Stomach (tissue), 9 donors: ENCODE measurements around the gene TANGO2. TPM values are rescaled to one million over a fixed set of nuclear protein-coding genes. Genes with fewer than 3 reads are reported as not detected.

Experiments
- DNase-seq, 2 donors: peaks; one replicate each; pipeline versions ENCODE4 v3.0.0 to v3.0.0-alpha.2; 2013 to 2019
- H3K27ac ChIP-seq, 5 donors: fragments of 200-600 bp in 4 of 5; sonication (generic) in 4 of 5; one replicate each; pipeline ENCODE4 v1.5.1; 2013 to 2019; ENCODE audit warnings: mild to moderate bottlenecking in 1 of 5, moderate library complexity in 1 of 5
- H3K27me3 ChIP-seq, 3 donors: fragments of 200-600 bp; sonication (generic); one replicate each; pipeline ENCODE4 v1.5.1; 2017 to 2019; ENCODE audit warnings: mixed run types in 1 of 3
- H3K36me3 ChIP-seq, 4 donors: fragments of 200-600 bp; sonication (generic); 1 replicate in 3 of 4; 2 replicates in 1 of 4; pipeline ENCODE4 v1.5.1; 2016 to 2019
- H3K4me1 ChIP-seq, 4 donors: fragments of 200-600 bp; sonication (generic); one replicate each; pipeline ENCODE4 v1.5.1; 2016 to 2019
- H3K4me3 ChIP-seq, 4 donors: fragments of 200-600 bp; sonication (generic) in 3 of 4; one replicate each; pipeline ENCODE4 v1.5.1; 2016 to 2019; ENCODE audit warnings: mild to moderate bottlenecking in 1 of 4
- H3K9me3 ChIP-seq, 4 donors: fragments of 200-600 bp; sonication (generic); one replicate each; pipeline ENCODE4 v1.5.1; 2016 to 2019
- EP300 ChIP-seq: sonication (generic); formaldehyde crosslinking; IDR thresholded peaks from one replicate; pipeline ENCODE4 v1.6.1; 2017; ENCODE audit warnings: antibody characterized with exemption
- POLR2A ChIP-seq, 4 donors: fragments of 450-650 bp; IDR thresholded peaks; one replicate each; pipeline ENCODE4 v1.6.1; 2016; ENCODE audit warnings: antibody characterized with exemption in 4 of 4, control low read depth in 2 of 4, mild to moderate bottlenecking in 1 of 4, moderate library complexity in 1 of 4
- POLR2AphosphoS5 ChIP-seq, 3 donors: sonication (generic); formaldehyde crosslinking; IDR thresholded peaks; one replicate each; pipeline ENCODE4 v1.6.1; 2016; ENCODE audit warnings: antibody characterized with exemption in 3 of 3
- WGBS, 5 donors: extraction: QIAGEN DNeasy Blood & Tissue Kit in 3 of 5; methylation state at CpG; one replicate each; pipeline versions ENCODE4 v1.1.5 to v1.1.7; 2013 to 2018; 5-methylcytosine and 5-hydroxymethylcytosine counted together
- intact Hi-C: fragments of 100-400 bp; cut with DNase I; formaldehyde crosslinking; loops from one replicate; pipeline ENCODE4 v1.15.1; 2023; ENCODE audit warnings: low total_unique reads
- polyA plus RNA-seq, 3 donors: library from polyadenylated mRNA; stranded (reverse); fragments of 200-250 nt; gene quantifications; one replicate each; pipeline ENCODE4 v1.2.3, GENCODE V29; 2013
- total RNA-seq, 5 donors: library from RNA; depleted of rRNA; stranded (reverse); fragments of >200 nt; gene quantifications; one replicate each; pipeline versions ENCODE4 v1.1.0 to v1.2.3, GENCODE V29; 2014 to 2016
- TF ChIP-seq, protein P1 (sequence below), 7 experiments: fragments of 450-650 bp in 4 of 7; fragments of 200-600 bp in 3 of 7; sonication (generic) in 3 of 7; IDR thresholded peaks; one replicate each; pipeline ENCODE4 v1.5.1; 2016 to 2019; ENCODE audit warnings: antibody characterized with exemption in 7 of 7, control low read depth in 2 of 7, mild to moderate bottlenecking in 1 of 7
- donor health status: healthy with polysubstance abuse.
- donor health status: Bipolar disorder and iron deficiency.
- donor health status: healthy.

Gene TANGO2
- total and polyA plus RNA-seq, 8 donors: 13.8 to 38.8 (median 26.6) TPM

DNA sequence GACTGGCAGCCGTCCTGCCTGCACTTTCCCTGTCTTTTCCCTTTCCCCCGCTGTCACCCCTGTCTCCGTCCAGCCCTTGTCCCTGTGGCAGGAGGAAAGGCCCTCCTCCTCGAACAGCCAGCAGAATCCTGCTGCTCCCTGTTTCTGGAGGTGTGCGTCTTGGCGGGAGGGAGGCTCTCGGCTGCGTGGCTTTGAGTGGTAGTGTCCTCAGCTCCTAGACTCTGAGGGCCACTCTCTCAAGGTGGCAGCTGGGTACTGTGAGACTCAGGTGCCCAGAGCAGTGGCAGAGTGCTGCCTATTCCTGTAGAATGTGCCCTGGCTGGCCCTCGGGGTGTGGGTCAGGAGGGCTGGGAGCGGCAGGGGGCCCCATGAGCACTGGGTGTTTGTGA, 85.9 kb downstream of the TANGO2 start:
- Histone ChIP-seq H3K9me3 (no peaks in the 10 kb centered on the region), H3K27me3 (no peaks in the 10 kb centered on the region), H3K27ac (no peak overlapping the region), H3K36me3 (peaks cover 73 to 100% (median 98%) of the 10 kb centered on the region in 4 donors), H3K4me1 (peaks cover 0 to 7% (median 2%) of the 10 kb centered on the region in 4 donors), H3K4me3 (no peak overlapping the region)
- intact Hi-C loops: no loop called here
- TF ChIP-seq EP300 (no peak), POLR2AphosphoS5 (IDR thresholded peaks at IDR 0.05) (no peak), POLR2A (IDR thresholded peaks at IDR 0.05) (no peak)
- TF ChIP-seq, protein P1, sequence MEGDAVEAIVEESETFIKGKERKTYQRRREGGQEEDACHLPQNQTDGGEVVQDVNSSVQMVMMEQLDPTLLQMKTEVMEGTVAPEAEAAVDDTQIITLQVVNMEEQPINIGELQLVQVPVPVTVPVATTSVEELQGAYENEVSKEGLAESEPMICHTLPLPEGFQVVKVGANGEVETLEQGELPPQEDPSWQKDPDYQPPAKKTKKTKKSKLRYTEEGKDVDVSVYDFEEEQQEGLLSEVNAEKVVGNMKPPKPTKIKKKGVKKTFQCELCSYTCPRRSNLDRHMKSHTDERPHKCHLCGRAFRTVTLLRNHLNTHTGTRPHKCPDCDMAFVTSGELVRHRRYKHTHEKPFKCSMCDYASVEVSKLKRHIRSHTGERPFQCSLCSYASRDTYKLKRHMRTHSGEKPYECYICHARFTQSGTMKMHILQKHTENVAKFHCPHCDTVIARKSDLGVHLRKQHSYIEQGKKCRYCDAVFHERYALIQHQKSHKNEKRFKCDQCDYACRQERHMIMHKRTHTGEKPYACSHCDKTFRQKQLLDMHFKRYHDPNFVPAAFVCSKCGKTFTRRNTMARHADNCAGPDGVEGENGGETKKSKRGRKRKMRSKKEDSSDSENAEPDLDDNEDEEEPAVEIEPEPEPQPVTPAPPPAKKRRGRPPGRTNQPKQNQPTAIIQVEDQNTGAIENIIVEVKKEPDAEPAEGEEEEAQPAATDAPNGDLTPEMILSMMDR (IDR thresholded peaks at IDR 0.05): no peak
- DNase-seq: no peak
- 90 to 100% (median 94%) methylated on average over 9 to 10 of the region's 10 CpGs for WGBS, 5 donors

DNA sequence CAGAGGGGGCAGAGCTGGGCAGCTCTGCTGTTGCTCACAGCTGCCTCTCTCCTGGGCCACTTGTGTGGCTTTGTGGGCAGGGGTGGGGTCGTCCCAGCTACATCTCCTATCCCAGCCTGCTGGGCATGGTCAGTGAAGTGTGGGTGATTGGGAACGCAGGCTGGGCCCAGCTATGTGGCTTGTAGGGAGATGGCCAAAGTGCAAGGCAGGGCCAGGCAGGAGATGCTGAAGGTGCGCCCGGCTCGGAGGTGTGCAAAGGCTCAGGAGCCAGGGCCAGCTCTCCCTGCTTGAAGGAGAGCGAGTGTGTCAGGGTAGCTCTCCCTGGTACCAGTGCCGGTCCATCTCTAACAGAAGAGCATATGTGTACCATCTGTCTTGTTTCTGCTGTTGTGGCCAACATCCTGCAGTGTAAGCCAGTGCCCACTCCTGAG, 86.6 kb downstream of the TANGO2 start:
- Histone ChIP-seq H3K27ac (no peak overlapping the region), H3K4me3 (no peak overlapping the region), H3K27me3 (no peaks in the 10 kb centered on the region), H3K9me3 (no peaks in the 10 kb centered on the region), H3K4me1 (peaks cover 0 to 13% (median 8%) of the 10 kb centered on the region in 4 donors), H3K36me3 (peaks cover 78 to 100% (median 98%) of the 10 kb centered on the region in 4 donors)
- TF ChIP-seq EP300 (no peak), POLR2AphosphoS5 (IDR thresholded peaks at IDR 0.05) (no peak), POLR2A (IDR thresholded peaks at IDR 0.05) (no peak)
- TF ChIP-seq, protein P1 (IDR thresholded peaks at IDR 0.05): no peak
- intact Hi-C loops: no loop called here
- WGBS, 5 donors: 86 to 97% (median 93%) methylated on average over 6 to 7 of the region's 7 CpGs
- DNase-seq: no peak

DNA sequence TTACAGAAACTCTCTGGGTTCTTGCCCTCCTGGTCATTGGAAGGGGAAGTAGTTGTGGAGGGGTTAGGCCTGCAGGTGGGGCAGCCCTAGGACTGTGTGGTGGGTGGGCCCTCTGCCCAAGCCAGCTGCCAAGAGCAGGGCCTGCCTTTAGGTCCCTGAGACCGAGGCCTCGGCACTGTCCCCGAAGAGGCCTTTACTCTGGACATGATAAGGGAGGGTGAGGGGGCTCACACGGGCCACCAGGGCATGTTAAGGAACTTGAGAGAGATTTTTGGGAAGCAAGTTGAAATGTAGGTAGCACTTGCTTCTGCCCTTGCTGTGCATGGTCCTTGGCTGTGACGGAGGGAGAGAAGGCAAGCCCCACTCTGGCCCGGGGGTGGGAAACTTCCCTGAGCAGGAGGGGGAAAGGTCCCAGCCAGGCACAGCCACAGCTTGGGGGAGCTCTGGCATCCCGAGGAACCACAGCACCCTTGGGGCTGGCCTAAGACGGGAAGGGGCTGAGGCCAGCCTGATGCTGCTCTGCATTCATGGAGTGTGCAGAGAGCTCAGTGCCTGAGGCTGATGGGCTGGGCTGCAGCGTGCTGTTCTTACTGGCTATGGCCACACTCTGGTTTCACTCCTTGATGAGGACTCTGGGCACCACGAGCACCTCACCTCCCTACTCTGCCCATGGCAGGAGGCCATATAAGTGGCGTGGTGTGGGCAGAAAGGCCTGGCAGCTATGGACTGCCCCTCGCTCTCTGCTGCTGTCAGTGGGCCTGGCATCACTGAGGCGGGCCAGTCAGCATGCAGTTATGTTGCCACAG, 87.2 kb downstream of the TANGO2 start:
- intact Hi-C loops: no loop called here
- 72 to 87% (median 81%) methylated on average over 10 to 13 of the region's 13 CpGs for WGBS, 5 donors

DNA sequence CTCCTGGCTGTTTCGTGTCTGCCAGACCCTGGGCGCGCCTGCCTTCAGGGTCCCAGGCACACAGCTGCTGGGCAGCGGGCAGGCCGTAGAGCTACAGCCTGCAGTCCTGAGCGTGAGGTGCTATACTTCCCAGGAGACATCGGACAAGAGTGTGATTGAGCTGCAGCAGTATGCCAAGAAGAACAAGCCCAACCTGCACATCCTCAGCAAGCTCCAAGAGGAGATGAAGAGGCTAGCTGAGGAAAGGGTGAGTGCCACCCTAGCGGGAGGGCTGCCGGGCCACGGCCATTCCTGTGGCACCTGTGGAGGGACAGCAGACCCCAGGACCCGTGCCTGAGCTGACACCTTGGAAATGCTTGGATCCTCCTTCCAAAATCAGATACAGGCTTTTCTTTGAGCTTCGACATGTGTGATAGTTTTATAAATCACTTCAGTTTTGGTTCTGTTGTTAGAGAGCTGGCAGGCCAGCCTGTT, 87.9 kb downstream of the TANGO2 start:
- DNase-seq: no peak
- H3K4me3 ChIP-seq: no peak overlapping the region
- intact Hi-C loops: no loop called here
- peaks cover 84 to 100% (median 99%) of the 10 kb centered on the region in 4 donors for H3K36me3 ChIP-seq
- 85 to 94% (median 87%) methylated on average over 6 to 12 of the region's 12 CpGs for WGBS, 5 donors
- no peaks in the 10 kb centered on the region for H3K9me3 ChIP-seq
- peaks cover 0 to 16% (median 11%) of the 10 kb centered on the region in 4 donors for H3K4me1 ChIP-seq
- TF ChIP-seq POLR2A (IDR thresholded peaks at IDR 0.05) (no peak), EP300 (no peak), POLR2AphosphoS5 (IDR thresholded peaks at IDR 0.05) (no peak)
- TF ChIP-seq, protein P1 (IDR thresholded peaks at IDR 0.05): no peak
- no peak overlapping the region for H3K27ac ChIP-seq
- H3K27me3 ChIP-seq: no peaks in the 10 kb centered on the region

More for the DNA sequence above, 87.2 kb downstream of the TANGO2 start:
- H3K27me3 ChIP-seq: no peaks in the 10 kb centered on the region
- no peak for DNase-seq
- peaks cover 0 to 14% (median 10%) of the 10 kb centered on the region in 4 donors for H3K4me1 ChIP-seq
- H3K36me3 ChIP-seq: peaks cover 78 to 100% (median 99%) of the 10 kb centered on the region in 4 donors
- TF ChIP-seq, protein P1 (IDR thresholded peaks at IDR 0.05): no peak
- TF ChIP-seq POLR2AphosphoS5 (IDR thresholded peaks at IDR 0.05): no peak
- TF ChIP-seq POLR2A (IDR thresholded peaks at IDR 0.05): no peak
- TF ChIP-seq EP300: no peak
- H3K9me3 ChIP-seq: no peaks in the 10 kb centered on the region
- no peak overlapping the region for H3K4me3 ChIP-seq
- H3K27ac ChIP-seq: no peak overlapping the region
